Posterior vena cava (tissue), 2 donors: ENCODE measurements around the gene GPR151. TPM values are rescaled to one million over a fixed set of nuclear protein-coding genes. Genes with fewer than 3 reads are reported as not detected.

ENCODE experiments used
- DNase-seq: peaks from one replicate; pipeline ENCODE4 v3.0.0-alpha.2; 2020; ENCODE audit warnings: low spot score
- intact Hi-C, 2 donors: fragments of 100-400 bp; cut with DNase I; formaldehyde crosslinking; loops; one replicate each; pipeline versions ENCODE4 v1.14.1 to v1.14.2; 2022 to 2023
- total RNA-seq, 2 donors: library from RNA; stranded (reverse); fragmentation: NEBNext Ultra II Directional; extraction: Animal tissue kit (Norgen Biotek cat#: 25700); gene quantifications; one replicate each; pipeline ENCODE4 v1.2.1, GENCODE V29; 2021
- donor health status: DM: yes; HTN: yes; CAD: no.
- donor health status: DM: yes; HTN: yes; CAD: no.

The GPR151 gene
- total RNA-seq, 2 donors from 2014 or later: not detected

GRCh38 chr5:146523698-146524097 is 7.7 kb upstream of the GPR151 start:
- no peak for DNase-seq
- intact Hi-C loops: no loop called here

- no peak for DNase-seq
- intact Hi-C loops: no loop called here
Observed at GRCh38 chr5:146521403-146522106, 5.6 kb upstream of the GPR151 start.

GRCh38 chr5:146520731-146521130 is 4.7 kb upstream of the GPR151 start:
- DNase-seq: no peak
- intact Hi-C loops: no loop called here

GRCh38 chr5:146519554-146519953 is 3.6 kb upstream of the GPR151 start:
- no peak for DNase-seq
- intact Hi-C loops: no loop called here

- no peak for DNase-seq
Observed at GRCh38 chr5:146515473-146516150, 378 bp downstream of the GPR151 start.

GRCh38 chr5:146514575-146514974 is 1.4 kb downstream of the GPR151 start:
- intact Hi-C loops: no loop called here
- no peak for DNase-seq

More at GRCh38 chr5:146515473-146516150, 378 bp downstream of the GPR151 start:
- intact Hi-C loops: no loop called here

GRCh38 chr5:146513462-146513861 is 2.5 kb downstream of the GPR151 start:
- intact Hi-C loops: no loop called here
- DNase-seq: no peak

GRCh38 chr5:146510559-146511125 is 5.3 kb downstream of the GPR151 start:
- intact Hi-C loops: no loop called here
- DNase-seq: no peak

- no peak for DNase-seq
- intact Hi-C loops: no loop called here
Observed at GRCh38 chr5:146507428-146507827, 8.6 kb downstream of the GPR151 start.

- intact Hi-C loops: no loop called here
- no peak for DNase-seq
Observed at GRCh38 chr5:146499680-146500079, 16.3 kb downstream of the GPR151 start.

- DNase-seq: no peak
- intact Hi-C loops: no loop called here
Observed at GRCh38 chr5:146494656-146495055, 21.3 kb downstream of the GPR151 start.

- no peak for DNase-seq
- intact Hi-C loops: no loop called here
Observed at GRCh38 chr5:146490089-146490843, 25.7 kb downstream of the GPR151 start.

- DNase-seq: no peak
- intact Hi-C loops: no loop called here
Observed at GRCh38 chr5:146484714-146485391, 31.1 kb downstream of the GPR151 start.

GRCh38 chr5:146482775-146483174 is 33.2 kb downstream of the GPR151 start:
- intact Hi-C loops: no loop called here
- DNase-seq: no peak

GRCh38 chr5:146475906-146476305 is 40.1 kb downstream of the GPR151 start:
- intact Hi-C loops: no loop called here
- no peak for DNase-seq

GRCh38 chr5:146475190-146475780 is 40.7 kb downstream of the GPR151 start:
- no peak for DNase-seq
- intact Hi-C loops: no loop called here

GRCh38 chr5:146474065-146474464 is 41.9 kb downstream of the GPR151 start:
- intact Hi-C loops: no loop called here

GRCh38 chr5:146467760-146468159 is 48.2 kb downstream of the GPR151 start:
- no peak for DNase-seq
- intact Hi-C loops: no loop called here

More at GRCh38 chr5:146474065-146474464, 41.9 kb downstream of the GPR151 start:
- no peak for DNase-seq
